ENCODE data around the gene CCDC71. TPM values are rescaled to one million over a fixed set of nuclear protein-coding genes. Genes with fewer than 3 reads are reported as not detected.

Gene CCDC71
- total and polyA plus RNA-seq, 12 donors: 13.4 to 46.4 (median 29.0) TPM

GRCh38 chr3:49164983-49165720, 979 bp downstream of the CCDC71 start:
- Histone ChIP-seq H3K9me3 (replicated peaks in 1 of 3) (no peaks in the 10 kb centered on the region), H3K27me3 (no peaks in the 10 kb centered on the region), H3K27ac (peak overlapping the region in 4 of 5 donors; percentile 34 to 99 (median 89)), H3K4me1 (replicated peaks in 1 of 2) (peaks cover 20 to 33% of the 10 kb centered on the region in 2 donors), H3K36me3 (replicated peaks in 1 of 2) (peaks cover 0 to 15% of the 10 kb centered on the region in 2 donors), H3K4me3 (peak overlapping the region in 3 of 4 donors; percentile 61 to 95 (median 85))
- TF ChIP-seq, protein P1, sequence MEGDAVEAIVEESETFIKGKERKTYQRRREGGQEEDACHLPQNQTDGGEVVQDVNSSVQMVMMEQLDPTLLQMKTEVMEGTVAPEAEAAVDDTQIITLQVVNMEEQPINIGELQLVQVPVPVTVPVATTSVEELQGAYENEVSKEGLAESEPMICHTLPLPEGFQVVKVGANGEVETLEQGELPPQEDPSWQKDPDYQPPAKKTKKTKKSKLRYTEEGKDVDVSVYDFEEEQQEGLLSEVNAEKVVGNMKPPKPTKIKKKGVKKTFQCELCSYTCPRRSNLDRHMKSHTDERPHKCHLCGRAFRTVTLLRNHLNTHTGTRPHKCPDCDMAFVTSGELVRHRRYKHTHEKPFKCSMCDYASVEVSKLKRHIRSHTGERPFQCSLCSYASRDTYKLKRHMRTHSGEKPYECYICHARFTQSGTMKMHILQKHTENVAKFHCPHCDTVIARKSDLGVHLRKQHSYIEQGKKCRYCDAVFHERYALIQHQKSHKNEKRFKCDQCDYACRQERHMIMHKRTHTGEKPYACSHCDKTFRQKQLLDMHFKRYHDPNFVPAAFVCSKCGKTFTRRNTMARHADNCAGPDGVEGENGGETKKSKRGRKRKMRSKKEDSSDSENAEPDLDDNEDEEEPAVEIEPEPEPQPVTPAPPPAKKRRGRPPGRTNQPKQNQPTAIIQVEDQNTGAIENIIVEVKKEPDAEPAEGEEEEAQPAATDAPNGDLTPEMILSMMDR (IDR thresholded peaks at IDR 0.05): no peak
- no peak for TF ChIP-seq POLR2A (IDR thresholded peaks at IDR 0.05)
- DNase-seq: no peak
- WGBS, 4 donors: 30 to 41% (median 36%) methylated on average over 6 of the region's 6 CpGs
- intact Hi-C loops (cut with DNase I): loop anchor here in 1 of 2 donors (5.0 kb wide), 1 partner anchor 277 kb away; no protein-coding TSS in a partner anchor

DNA sequence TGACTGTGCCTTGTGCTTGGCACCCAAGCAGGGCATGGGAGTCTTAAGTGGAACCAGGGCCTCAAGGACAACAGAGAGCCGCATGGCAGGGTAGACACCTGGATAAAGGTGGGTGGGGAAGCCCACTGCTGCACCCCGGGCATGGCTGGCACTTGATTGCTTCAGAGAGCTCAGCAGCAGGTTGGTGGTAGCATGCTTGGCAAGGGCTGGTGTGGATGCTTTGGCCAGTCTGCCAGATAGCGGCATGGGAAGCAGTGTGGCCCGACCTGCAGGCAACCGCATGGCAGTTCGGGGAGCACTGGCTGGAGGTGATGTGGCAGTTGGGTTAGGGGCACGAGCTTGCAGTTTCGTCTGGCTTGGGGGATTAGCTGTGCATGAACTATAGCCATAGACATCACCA, 2.5 kb downstream of the CCDC71 start:
- H3K36me3 ChIP-seq (replicated peaks in 1 of 2): peaks cover 0 to 15% of the 10 kb centered on the region in 2 donors
- intact Hi-C loops (cut with DNase I): no loop called here
- H3K4me3 ChIP-seq: no peak overlapping the region
- WGBS, 4 donors: 93 to 97% (median 95%) methylated on average over 5 to 8 of the region's 8 CpGs
- H3K9me3 ChIP-seq (replicated peaks in 1 of 3): no peaks in the 10 kb centered on the region
- DNase-seq: no peak
- H3K4me1 ChIP-seq (replicated peaks in 1 of 2): peaks cover 20 to 33% of the 10 kb centered on the region in 2 donors
- no peak overlapping the region for H3K27ac ChIP-seq
- TF ChIP-seq POLR2A (IDR thresholded peaks at IDR 0.05): no peak
- TF ChIP-seq, protein P1 (IDR thresholded peaks at IDR 0.05): no peak
- H3K27me3 ChIP-seq: no peaks in the 10 kb centered on the region

DNA sequence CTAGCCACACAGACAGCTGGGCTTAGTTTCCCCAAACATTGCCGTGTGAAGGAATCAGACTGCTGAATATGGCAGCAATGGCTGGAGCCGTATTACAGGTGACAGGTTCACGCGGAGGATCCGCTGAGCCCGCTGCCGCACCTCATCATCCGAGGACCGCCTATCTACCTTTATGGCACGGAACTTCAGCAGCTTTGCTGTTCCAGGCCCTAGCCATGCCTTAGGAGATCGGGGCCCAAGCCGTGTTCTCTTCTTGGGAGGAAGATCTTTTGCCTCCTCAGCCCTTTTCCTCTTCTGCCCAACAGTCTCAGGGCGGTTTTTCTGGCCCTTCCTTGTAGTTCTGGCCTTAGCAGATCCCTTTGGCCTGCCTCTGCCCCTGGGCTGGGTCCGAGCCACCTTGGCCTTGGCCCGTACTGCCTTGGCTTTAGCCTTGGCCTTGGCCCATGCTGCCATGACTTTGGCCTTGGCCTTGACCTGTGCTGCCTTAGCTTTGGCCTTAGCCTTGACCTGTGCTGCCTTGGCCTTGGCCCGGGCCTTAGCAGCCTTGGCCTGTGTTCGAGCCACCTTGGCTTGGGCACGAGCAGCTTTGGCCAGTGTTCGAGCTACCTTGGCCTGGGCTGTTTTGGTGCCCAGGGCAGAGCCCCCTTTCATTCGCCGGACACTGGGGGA, 3.2 kb downstream of the CCDC71 start:
- Histone ChIP-seq H3K27me3 (no peaks in the 10 kb centered on the region), H3K36me3 (replicated peaks in 1 of 2) (peaks cover 0 to 15% of the 10 kb centered on the region in 2 donors), H3K4me1 (replicated peaks in 1 of 2) (peaks cover 20 to 33% of the 10 kb centered on the region in 2 donors), H3K9me3 (replicated peaks in 1 of 3) (no peaks in the 10 kb centered on the region), H3K27ac (no peak overlapping the region), H3K4me3 (no peak overlapping the region)
- intact Hi-C loops (cut with DNase I): no loop called here
- no peak for DNase-seq
- 77 to 92% (median 82%) methylated on average over 15 to 21 of the region's 21 CpGs for WGBS, 4 donors
- no peak for TF ChIP-seq POLR2A (IDR thresholded peaks at IDR 0.05)
- TF ChIP-seq, protein P1 (IDR thresholded peaks at IDR 0.05): no peak

DNA sequence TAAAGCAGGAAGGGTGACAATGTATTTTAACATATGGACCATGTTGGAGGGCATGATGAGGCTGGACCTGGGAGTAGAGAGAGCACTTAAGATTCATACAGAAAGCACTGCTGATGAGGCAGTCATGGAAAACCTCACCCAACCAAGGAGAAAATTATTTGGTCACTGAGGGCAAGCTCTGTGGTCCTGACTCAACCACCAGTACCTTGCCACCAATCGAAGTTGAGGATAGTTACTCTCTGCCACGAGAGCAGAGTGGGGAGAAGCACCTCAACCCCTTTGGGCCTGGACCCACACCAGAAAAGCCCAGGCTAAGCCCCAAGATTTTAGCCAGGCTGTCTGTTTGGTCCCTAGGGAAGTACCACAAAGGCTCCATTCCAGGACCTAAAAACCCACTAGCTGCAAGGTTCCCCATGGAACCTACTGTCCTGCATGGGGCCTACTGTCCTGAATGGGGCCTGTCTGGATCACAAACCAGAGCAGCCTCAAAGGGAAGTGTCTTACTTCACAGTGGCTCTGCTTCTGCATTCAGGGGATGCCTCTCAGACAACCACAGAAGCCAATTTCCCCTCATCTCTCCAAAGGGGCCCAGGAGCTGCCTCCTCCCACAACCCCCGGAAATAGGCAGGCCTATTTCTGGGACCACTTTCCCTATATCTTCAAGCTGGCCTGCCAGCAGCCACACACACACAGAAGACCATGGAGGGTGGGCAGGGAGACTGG, 4.2 kb downstream of the CCDC71 start:
- Histone ChIP-seq H3K27me3 (no peaks in the 10 kb centered on the region), H3K9me3 (replicated peaks in 1 of 3) (no peaks in the 10 kb centered on the region), H3K4me1 (replicated peaks in 1 of 2) (peaks cover 20 to 33% of the 10 kb centered on the region in 2 donors), H3K36me3 (replicated peaks in 1 of 2) (peaks cover 0 to 15% of the 10 kb centered on the region in 2 donors), H3K4me3 (no peak overlapping the region), H3K27ac (no peak overlapping the region)
- 57 to 91% (median 75%) methylated on average over 3 of the region's 3 CpGs for WGBS, 4 donors
- intact Hi-C loops (cut with DNase I): no loop called here
- TF ChIP-seq, protein P1 (IDR thresholded peaks at IDR 0.05): no peak
- TF ChIP-seq POLR2A (IDR thresholded peaks at IDR 0.05): no peak
- DNase-seq: no peak

Measured in adrenal gland (tissue), 12 donors.